Gastroesophageal sphincter (tissue), 4 donors: ENCODE measurements around the gene HOXB4. TPM values are rescaled to one million over a fixed set of nuclear protein-coding genes. Genes with fewer than 3 reads are reported as not detected.
"Not testable (repeated sequence)": the region's sequence is repeated elsewhere in the genome, so short reads cannot be mapped to it uniquely, and the experiment has no call there.

Experiments used
- ATAC-seq: fragments of 150-250 bp; one replicate; pipeline ENCODE4 v1.9.1; 2016; ENCODE audit warnings: mild to moderate bottlenecking, moderate library complexity
- H3K27ac ChIP-seq, 4 donors: fragments of 200-600 bp; sonication (generic) in 3 of 4; 1 replicate in 3 of 4; 2 replicates in 1 of 4; pipeline ENCODE4 v1.5.1; 2016 to 2019
- H3K27me3 ChIP-seq: fragments of 200-600 bp; sonication (generic); one replicate; pipeline ENCODE4 v1.5.1; 2019
- H3K36me3 ChIP-seq, 2 donors: fragments of 200-600 bp; sonication (generic); one replicate each; pipeline ENCODE4 v1.5.1; 2019; ENCODE audit warnings: control low read depth in 1 of 2
- H3K4me1 ChIP-seq, 3 donors: fragments of 200-600 bp; sonication (generic); 1 replicate in 2 of 3; 2 replicates in 1 of 3; pipeline ENCODE4 v1.5.1; 2016 to 2019; ENCODE audit warnings: control low read depth in 2 of 3
- H3K4me3 ChIP-seq, 2 donors: fragments of 200-600 bp; sonication (generic); one replicate each; pipeline ENCODE4 v1.5.1; 2019; ENCODE audit warnings: mild to moderate bottlenecking in 1 of 2, moderate library complexity in 1 of 2
- H3K9me3 ChIP-seq, 3 donors: fragments of 200-600 bp; sonication (generic); one replicate each; pipeline ENCODE4 v1.5.1; 2017 to 2019; ENCODE audit warnings: control low read depth in 2 of 3
- EP300 ChIP-seq: sonication (generic); formaldehyde crosslinking; IDR thresholded peaks from one replicate; pipeline ENCODE4 v1.6.1; 2017; ENCODE audit warnings: antibody characterized with exemption, mild to moderate bottlenecking
- POLR2A ChIP-seq, 2 donors: fragments of 450-650 bp; IDR thresholded peaks; one replicate each; pipeline ENCODE4 v1.6.1; 2017; ENCODE audit warnings: antibody characterized with exemption in 2 of 2, mild to moderate bottlenecking in 2 of 2, moderate library complexity in 1 of 2
- POLR2AphosphoS5 ChIP-seq: sonication (generic); formaldehyde crosslinking; IDR thresholded peaks from one replicate; pipeline ENCODE4 v1.6.1; 2017; ENCODE audit warnings: antibody characterized with exemption
- WGBS, 2 donors: methylation state at CpG; one replicate each; pipeline ENCODE4 v1.1.5; 2018; ENCODE audit warnings: low coverage in 1 of 2; 5-methylcytosine and 5-hydroxymethylcytosine counted together
- total RNA-seq, 4 donors: library from RNA; depleted of rRNA; stranded (reverse); fragments of >200 nt; gene quantifications; one replicate each; pipeline ENCODE4 v1.1.0, GENCODE V29; 2016
- TF ChIP-seq, protein P1 (sequence below), 4 experiments: fragments of 200-600 bp in 2 of 4; fragments of 450-650 bp in 2 of 4; sonication (generic) in 1 of 4; IDR thresholded peaks; one replicate each; pipeline ENCODE4 v1.5.1; 2017 to 2019; ENCODE audit warnings: antibody characterized with exemption in 4 of 4, mild to moderate bottlenecking in 2 of 4, moderate library complexity in 2 of 4

The HOXB4 gene
- total RNA-seq, 4 donors from 2014 or later: 3.0 to 12.9 (median 6.9) TPM

DNA sequence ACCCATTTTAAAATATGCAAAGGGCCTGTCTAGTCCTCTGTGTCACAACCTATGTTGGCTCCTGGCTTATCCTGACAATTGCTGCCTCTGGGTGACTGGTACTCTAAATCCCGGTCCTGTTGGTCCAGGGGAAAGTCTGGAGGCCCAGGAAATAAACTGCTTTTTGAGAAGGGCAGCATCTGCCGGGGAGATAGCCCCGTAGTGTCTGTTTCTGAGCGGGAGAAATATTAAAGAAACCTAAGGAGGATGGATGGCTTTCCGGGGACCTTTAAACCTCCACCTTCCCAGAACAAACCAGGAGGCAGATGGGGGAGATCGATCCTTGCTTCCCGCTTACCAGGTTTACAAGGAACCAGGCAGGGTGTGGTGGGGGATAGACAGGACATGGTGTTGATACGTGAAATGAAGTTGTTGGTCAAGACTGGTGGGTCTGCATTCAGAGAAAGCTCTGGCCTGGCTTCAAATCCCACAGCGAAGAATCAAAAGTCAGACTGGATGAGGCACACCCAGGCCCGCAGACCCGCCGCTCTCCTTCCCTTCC lies 37.0 kb downstream of the HOXB4 start:
- Histone ChIP-seq H3K27me3 (no peaks in the 10 kb centered on the region), H3K27ac (peak overlapping the region; percentile 90 to 98 (median 96)), H3K36me3 (peaks cover 0 to 5% of the 10 kb centered on the region in 2 donors), H3K9me3 (no peaks in the 10 kb centered on the region), H3K4me3 (peak overlapping the region; percentile 73 to 81), H3K4me1 (peaks cover 8 to 34% (median 22%) of the 10 kb centered on the region in 3 donors)
- 0 to 16% methylated on average over 7 to 11 of the region's 12 CpGs for WGBS, 2 donors
- no peak for TF ChIP-seq EP300
- TF ChIP-seq, protein P1, sequence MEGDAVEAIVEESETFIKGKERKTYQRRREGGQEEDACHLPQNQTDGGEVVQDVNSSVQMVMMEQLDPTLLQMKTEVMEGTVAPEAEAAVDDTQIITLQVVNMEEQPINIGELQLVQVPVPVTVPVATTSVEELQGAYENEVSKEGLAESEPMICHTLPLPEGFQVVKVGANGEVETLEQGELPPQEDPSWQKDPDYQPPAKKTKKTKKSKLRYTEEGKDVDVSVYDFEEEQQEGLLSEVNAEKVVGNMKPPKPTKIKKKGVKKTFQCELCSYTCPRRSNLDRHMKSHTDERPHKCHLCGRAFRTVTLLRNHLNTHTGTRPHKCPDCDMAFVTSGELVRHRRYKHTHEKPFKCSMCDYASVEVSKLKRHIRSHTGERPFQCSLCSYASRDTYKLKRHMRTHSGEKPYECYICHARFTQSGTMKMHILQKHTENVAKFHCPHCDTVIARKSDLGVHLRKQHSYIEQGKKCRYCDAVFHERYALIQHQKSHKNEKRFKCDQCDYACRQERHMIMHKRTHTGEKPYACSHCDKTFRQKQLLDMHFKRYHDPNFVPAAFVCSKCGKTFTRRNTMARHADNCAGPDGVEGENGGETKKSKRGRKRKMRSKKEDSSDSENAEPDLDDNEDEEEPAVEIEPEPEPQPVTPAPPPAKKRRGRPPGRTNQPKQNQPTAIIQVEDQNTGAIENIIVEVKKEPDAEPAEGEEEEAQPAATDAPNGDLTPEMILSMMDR (IDR thresholded peaks at IDR 0.05): no peak
- no peak for TF ChIP-seq POLR2AphosphoS5
- TF ChIP-seq POLR2A (IDR thresholded peaks at IDR 0.05): no peak
- no peak for ATAC-seq

DNA sequence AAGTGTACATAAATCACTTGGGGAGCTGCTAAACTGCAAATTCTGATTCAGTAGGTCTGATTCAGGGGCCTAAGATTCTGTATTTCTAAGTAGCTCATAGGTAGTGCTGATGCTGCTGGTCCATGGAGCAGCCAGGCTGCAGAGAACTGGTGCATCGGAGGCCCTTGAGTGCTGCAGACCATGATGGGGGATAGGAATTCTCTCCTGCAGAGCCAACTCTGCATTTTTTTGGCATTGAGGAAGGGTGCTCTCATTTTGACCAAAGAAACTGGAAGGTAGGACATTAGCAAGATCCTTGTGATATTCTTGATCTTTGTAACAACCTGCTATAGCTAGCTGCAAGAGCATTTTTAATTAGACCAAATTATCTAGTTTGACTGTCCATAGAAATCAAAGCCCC lies 37.9 kb downstream of the HOXB4 start:
- Histone ChIP-seq H3K9me3 (no peaks in the 10 kb centered on the region), H3K27ac (peak overlapping the region in 3 of 4 donors; percentile 96 to 98 (median 97)), H3K4me1 (peaks cover 3 to 25% (median 13%) of the 10 kb centered on the region in 3 donors), H3K4me3 (no peak overlapping the region), H3K27me3 (no peaks in the 10 kb centered on the region), H3K36me3 (peaks cover 0 to 5% of the 10 kb centered on the region in 2 donors)
- TF ChIP-seq, protein P1 (IDR thresholded peaks at IDR 0.05): no peak
- no peak for TF ChIP-seq POLR2A (IDR thresholded peaks at IDR 0.05)
- TF ChIP-seq EP300: no peak
- no peak for TF ChIP-seq POLR2AphosphoS5
- no peak for ATAC-seq
- 80% methylated on average over 1 of the region's 1 CpG; no CpG with 5 or more reads in 1 of the 2 donors for WGBS, 2 donors

DNA sequence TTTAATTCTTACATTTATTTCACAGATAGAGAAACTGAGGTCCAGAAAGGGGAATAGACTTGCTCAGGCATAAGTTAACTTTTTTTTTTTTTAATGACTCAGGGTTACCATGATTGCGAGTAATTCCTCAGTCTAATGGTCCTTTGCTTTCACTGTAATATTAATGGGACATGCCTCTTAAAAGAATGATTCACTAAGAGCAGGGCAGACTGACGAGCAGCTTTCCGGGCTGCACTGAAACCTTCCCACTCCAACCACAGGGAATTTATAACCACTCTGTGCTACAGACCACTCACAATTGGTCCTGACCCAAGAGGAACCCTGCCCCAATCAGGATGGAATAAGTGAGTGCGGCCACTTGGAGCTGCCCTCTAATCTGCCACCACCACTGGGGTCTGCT lies 39.0 kb downstream of the HOXB4 start:
- Histone ChIP-seq H3K27me3 (no peaks in the 10 kb centered on the region), H3K36me3 (peaks cover 0 to 5% of the 10 kb centered on the region in 2 donors), H3K9me3 (no peaks in the 10 kb centered on the region), H3K4me3 (no peak overlapping the region), H3K27ac (peak overlapping the region in 3 of 4 donors; percentile 96 to 98 (median 97)), H3K4me1 (peaks cover 0 to 18% (median 8%) of the 10 kb centered on the region in 3 donors)
- no peak for TF ChIP-seq EP300
- no peak for TF ChIP-seq POLR2AphosphoS5
- no peak for TF ChIP-seq POLR2A (IDR thresholded peaks at IDR 0.05)
- TF ChIP-seq, protein P1 (IDR thresholded peaks at IDR 0.05): no peak
- 55 to 76% methylated on average over 2 to 3 of the region's 4 CpGs for WGBS, 2 donors
- no peak for ATAC-seq

DNA sequence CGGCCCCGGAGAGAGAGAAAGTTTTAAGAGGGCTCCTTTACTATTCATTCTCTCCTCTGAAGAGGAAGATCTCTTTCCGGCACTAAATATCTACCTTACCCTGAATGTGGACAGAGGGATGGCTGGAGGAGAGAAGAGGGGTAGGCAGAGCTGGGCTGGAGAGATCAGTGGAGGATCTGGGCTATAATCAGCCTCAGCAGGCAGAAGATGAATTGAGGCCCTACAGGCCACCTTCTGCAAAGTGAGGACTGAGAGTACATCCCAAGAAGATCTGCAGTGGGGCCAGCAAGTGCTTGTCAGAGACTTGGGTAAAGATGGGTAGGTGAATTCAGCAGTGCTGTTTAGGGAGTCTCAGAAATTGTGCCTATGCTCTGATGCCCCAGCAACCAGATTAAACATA lies 40.8 kb downstream of the HOXB4 start:
- H3K27ac ChIP-seq: no peak overlapping the region
- TF ChIP-seq POLR2AphosphoS5: no peak
- TF ChIP-seq, protein P1 (IDR thresholded peaks at IDR 0.05): no peak
- no peak for TF ChIP-seq EP300
- TF ChIP-seq POLR2A (IDR thresholded peaks at IDR 0.05): no peak
- no peak overlapping the region for H3K4me3 ChIP-seq
- no peak for ATAC-seq
- no peaks in the 10 kb centered on the region for H3K36me3 ChIP-seq
- WGBS, 2 donors: 40 to 100% methylated on average over 1 of the region's 3 CpGs
- peaks cover 0 to 18% (median 8%) of the 10 kb centered on the region in 3 donors for H3K4me1 ChIP-seq
- no peaks in the 10 kb centered on the region for H3K9me3 ChIP-seq
- H3K27me3 ChIP-seq: no peaks in the 10 kb centered on the region

DNA sequence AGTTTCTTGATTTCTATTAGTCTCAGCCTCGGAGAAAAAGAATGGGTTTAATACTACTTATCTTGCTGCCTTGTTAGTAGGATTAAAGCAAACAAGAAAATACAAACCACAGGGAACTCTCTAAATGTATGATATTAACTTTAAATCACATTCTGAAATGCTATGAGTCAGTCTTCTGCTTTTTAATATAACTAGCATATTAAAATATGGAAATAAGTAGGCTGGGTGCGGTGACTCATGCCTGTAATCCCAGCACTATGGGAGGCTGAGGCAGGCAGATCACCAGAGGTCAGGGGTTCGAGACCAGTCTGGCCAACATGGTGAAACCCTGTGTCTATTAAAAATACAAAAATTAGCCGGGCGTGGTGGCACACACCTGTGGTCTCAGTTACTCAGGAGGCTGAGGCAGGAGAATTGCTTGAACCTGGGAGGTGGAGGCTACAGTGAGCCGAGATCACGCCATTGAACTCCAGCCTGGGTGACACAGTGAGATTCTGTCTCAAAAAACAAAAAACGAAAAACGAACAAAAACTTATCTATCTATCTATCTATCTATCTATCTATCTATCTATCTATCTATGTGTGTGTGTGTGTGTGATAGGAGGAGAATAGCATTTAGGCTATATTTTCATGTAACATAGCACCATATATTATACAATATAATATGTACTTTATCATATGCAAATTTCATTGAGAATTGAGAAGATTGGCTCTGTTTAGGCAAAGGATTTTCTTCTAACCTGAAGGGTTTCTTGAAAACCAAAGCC lies 42.2 kb downstream of the HOXB4 start:
- H3K9me3 ChIP-seq, H3K27me3 ChIP-seq, H3K27ac ChIP-seq, H3K4me3 ChIP-seq, ATAC-seq, H3K36me3 ChIP-seq: not testable (repeated sequence)
- 87 to 92% methylated on average over 5 to 9 of the region's 9 CpGs for WGBS, 2 donors
- peaks cover 0 to 13% (median 6%) of the 10 kb centered on the region in 3 donors for H3K4me1 ChIP-seq
